Measurements from ENCODE around the gene PPP1R14D.

DNA sequence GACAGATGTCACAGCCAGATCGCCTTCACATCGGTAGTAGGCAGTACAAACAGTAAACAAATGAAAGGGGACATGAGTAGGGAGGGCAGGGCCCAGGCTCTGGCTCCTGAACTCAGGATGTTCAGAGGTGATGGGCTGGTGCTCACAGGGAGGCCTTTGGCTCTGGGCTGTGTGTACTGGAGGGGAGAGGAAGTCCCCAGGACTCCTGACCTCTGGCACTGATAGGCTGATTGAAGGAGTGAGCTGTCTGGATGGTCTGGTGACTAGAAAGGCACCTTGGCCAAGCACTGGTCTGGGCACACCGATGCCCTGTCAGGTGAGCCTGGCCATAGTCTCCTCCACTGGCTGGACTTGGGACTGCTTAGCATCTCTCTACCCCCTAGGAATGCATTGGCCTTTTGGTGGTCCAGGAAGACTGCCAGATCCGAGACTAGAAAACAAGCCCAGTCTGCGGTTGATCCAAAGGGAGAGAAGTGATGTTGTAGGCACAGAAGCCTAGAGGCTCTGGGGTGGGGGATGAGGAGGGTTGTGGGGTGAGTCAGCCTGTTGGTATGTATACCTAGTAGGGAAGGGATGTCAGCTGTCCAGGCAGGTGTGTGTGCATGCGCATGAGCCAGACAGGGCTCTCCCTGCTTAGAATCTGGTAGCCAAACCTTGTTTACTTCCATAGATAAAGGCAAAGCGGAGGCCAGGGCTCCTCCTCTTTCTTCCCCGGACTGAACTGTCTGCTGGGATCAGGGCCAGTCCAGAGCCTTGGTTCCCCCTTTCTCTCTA lies 17.2 kb upstream of the PPP1R14D start:
- TF ChIP-seq CTCF (IDR thresholded peaks at IDR 0.05) (no peak), POLR2A (IDR thresholded peaks at IDR 0.05) (no peak), EP300 (IDR thresholded peaks at IDR 0.05) (no peak)

Measured in ovary (tissue), 3 donors.